ENCODE measurements around the gene EPS8L2.

The EPS8L2 gene

DNA sequence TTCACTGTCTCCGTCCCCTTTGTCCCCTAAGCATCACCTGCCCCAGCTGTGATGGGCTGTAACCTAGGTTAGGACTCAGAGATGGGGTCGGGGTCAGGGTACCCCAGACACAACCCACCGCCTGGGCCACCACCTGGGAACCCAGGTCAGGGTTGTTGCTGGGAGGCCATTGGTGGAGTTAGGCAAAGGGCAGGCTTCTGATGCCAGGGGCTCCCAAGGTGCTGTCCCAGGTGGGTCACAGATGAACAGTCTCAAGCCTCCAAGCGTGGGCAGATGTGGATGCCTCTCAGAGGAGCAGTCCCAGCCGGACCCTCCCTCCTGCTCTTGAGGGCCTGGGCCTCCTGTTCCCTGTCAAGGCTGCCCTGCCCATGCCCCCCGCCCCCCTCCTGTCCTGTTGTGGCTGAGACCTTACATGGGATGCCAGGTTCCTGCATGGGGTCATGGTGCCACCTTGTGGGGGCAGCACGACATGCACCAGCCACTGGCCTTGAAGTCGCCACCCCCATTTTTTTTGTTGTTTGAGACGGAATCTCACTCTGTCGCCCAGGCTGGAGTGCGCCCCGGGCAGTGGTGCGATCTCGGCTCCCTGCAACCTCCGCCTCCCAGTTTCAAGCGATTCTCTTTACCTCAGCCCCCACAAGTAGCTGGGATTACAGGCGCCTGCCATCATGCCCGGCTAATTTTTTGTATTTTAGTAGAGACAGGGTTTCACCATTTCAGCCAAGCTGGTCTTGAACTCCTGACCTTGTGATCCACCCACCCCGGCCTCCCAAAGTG, 59.2 kb downstream of the EPS8L2 start (continued):
- TF ChIP-seq REPIN1 (tag by site-specific recombination; IDR thresholded peaks at IDR 0.05; ENCODE audit: low read depth): no peak
- no peak for TF ChIP-seq ZNF391 (tag by site-specific recombination; IDR thresholded peaks at IDR 0.05; ENCODE audit: borderline replicate concordance, low read depth)
- TF ChIP-seq ZFP37 (tag by site-specific recombination; IDR thresholded peaks at IDR 0.05): peak; percentile 18; the same call in 1 of the 2 replicates
- TF ChIP-seq ZNF184 (tag by site-specific recombination; IDR thresholded peaks at IDR 0.05): no peak
- TF ChIP-seq ZBTB7A (tag by site-specific recombination; IDR thresholded peaks at IDR 0.05; ENCODE audit: low read depth): no peak
- TF ChIP-seq ZNF621 (tag by site-specific recombination; IDR thresholded peaks at IDR 0.05): no peak
- TF ChIP-seq ZNF777 (tag by site-specific recombination; IDR thresholded peaks at IDR 0.05; ENCODE audit: borderline replicate concordance): no peak
- no peak for TF ChIP-seq BCL11A (tag by site-specific recombination; IDR thresholded peaks at IDR 0.05; ENCODE audit: low read depth)
- no peak for TF ChIP-seq TRIM28 (IDR thresholded peaks at IDR 0.05; ENCODE audit: borderline replicate concordance, low read length)
- TF ChIP-seq WT1 (tag by site-specific recombination; IDR thresholded peaks at IDR 0.05): no peak
- TF ChIP-seq, protein P1, sequence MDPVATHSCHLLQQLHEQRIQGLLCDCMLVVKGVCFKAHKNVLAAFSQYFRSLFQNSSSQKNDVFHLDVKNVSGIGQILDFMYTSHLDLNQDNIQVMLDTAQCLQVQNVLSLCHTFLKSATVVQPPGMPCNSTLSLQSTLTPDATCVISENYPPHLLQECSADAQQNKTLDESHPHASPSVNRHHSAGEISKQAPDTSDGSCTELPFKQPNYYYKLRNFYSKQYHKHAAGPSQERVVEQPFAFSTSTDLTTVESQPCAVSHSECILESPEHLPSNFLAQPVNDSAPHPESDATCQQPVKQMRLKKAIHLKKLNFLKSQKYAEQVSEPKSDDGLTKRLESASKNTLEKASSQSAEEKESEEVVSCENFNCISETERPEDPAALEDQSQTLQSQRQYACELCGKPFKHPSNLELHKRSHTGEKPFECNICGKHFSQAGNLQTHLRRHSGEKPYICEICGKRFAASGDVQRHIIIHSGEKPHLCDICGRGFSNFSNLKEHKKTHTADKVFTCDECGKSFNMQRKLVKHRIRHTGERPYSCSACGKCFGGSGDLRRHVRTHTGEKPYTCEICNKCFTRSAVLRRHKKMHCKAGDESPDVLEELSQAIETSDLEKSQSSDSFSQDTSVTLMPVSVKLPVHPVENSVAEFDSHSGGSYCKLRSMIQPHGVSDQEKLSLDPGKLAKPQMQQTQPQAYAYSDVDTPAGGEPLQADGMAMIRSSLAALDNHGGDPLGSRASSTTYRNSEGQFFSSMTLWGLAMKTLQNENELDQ (tag by site-specific recombination; IDR thresholded peaks at IDR 0.05; ENCODE audit: low read depth): no peak
- TF ChIP-seq MEIS1 (CRISPR knock-in tag; IDR thresholded peaks at IDR 0.05; ENCODE audit: borderline replicate concordance): no peak
- no peak for TF ChIP-seq ZNF548 (tag by site-specific recombination; IDR thresholded peaks at IDR 0.05)
- TF ChIP-seq ZNF221 (tag by site-specific recombination; IDR thresholded peaks at IDR 0.05; ENCODE audit: borderline replicate concordance): no peak
- TF ChIP-seq, protein P2, sequence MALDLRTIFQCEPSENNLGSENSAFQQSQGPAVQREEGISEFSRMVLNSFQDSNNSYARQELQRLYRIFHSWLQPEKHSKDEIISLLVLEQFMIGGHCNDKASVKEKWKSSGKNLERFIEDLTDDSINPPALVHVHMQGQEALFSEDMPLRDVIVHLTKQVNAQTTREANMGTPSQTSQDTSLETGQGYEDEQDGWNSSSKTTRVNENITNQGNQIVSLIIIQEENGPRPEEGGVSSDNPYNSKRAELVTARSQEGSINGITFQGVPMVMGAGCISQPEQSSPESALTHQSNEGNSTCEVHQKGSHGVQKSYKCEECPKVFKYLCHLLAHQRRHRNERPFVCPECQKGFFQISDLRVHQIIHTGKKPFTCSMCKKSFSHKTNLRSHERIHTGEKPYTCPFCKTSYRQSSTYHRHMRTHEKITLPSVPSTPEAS (tag by site-specific recombination; IDR thresholded peaks at IDR 0.05): no peak
- no peak for TF ChIP-seq ZNF530 (tag by site-specific recombination; IDR thresholded peaks at IDR 0.05; ENCODE audit: low read depth)
- TF ChIP-seq SALL2 (tag by site-specific recombination; IDR thresholded peaks at IDR 0.05; ENCODE audit: borderline replicate concordance): no peak
- no peak for TF ChIP-seq YY2 (tag by site-specific recombination; IDR thresholded peaks at IDR 0.05)
- TF ChIP-seq ZNF335 (tag by site-specific recombination; conservative IDR thresholded peaks at IDR 0.05): no peak
- TF ChIP-seq ZNF292 (tag by site-specific recombination; IDR thresholded peaks at IDR 0.05; ENCODE audit: borderline replicate concordance, low read depth): no peak
- no peak for TF ChIP-seq ZNF324 (tag by site-specific recombination; IDR thresholded peaks at IDR 0.05)
- TF ChIP-seq ZNF132 (tag by site-specific recombination; IDR thresholded peaks at IDR 0.05; ENCODE audit: borderline replicate concordance): no peak
- TF ChIP-seq ZNF202 (tag by site-specific recombination; IDR thresholded peaks at IDR 0.05; ENCODE audit: borderline replicate concordance): no peak
- TF ChIP-seq, protein P3, sequence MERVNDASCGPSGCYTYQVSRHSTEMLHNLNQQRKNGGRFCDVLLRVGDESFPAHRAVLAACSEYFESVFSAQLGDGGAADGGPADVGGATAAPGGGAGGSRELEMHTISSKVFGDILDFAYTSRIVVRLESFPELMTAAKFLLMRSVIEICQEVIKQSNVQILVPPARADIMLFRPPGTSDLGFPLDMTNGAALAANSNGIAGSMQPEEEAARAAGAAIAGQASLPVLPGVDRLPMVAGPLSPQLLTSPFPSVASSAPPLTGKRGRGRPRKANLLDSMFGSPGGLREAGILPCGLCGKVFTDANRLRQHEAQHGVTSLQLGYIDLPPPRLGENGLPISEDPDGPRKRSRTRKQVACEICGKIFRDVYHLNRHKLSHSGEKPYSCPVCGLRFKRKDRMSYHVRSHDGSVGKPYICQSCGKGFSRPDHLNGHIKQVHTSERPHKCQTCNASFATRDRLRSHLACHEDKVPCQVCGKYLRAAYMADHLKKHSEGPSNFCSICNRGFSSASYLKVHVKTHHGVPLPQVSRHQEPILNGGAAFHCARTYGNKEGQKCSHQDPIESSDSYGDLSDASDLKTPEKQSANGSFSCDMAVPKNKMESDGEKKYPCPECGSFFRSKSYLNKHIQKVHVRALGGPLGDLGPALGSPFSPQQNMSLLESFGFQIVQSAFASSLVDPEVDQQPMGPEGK (tag by site-specific recombination; IDR thresholded peaks at IDR 0.05): peak; percentile 20; the same call in 1 of the 2 replicates
- no peak for TF ChIP-seq ZNF157 (tag by site-specific recombination; IDR thresholded peaks at IDR 0.05)
- TF ChIP-seq ZNF112 (tag by site-specific recombination; IDR thresholded peaks at IDR 0.05): no peak
- TF ChIP-seq ZNF629 (tag by site-specific recombination; IDR thresholded peaks at IDR 0.05): no peak
- no peak for TF ChIP-seq ZNF2 (tag by site-specific recombination; IDR thresholded peaks at IDR 0.05)
- TF ChIP-seq, protein P4, sequence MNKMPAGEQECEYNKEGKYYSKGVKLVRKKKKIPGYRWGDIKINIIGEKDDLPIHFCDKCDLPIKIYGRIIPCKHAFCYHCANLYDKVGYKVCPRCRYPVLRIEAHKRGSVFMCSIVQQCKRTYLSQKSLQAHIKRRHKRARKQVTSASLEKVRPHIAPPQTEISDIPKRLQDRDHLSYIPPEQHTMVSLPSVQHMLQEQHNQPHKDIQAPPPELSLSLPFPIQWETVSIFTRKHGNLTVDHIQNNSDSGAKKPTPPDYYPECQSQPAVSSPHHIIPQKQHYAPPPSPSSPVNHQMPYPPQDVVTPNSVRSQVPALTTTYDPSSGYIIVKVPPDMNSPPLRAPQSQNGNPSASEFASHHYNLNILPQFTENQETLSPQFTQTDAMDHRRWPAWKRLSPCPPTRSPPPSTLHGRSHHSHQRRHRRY (tag by site-specific recombination; IDR thresholded peaks at IDR 0.05): no peak
- no peak for TF ChIP-seq ZNF658 (tag by site-specific recombination; IDR thresholded peaks at IDR 0.05)
- TF ChIP-seq ZNF19 (tag by site-specific recombination; IDR thresholded peaks at IDR 0.05; ENCODE audit: low read depth): no peak
- TF ChIP-seq, protein P5, sequence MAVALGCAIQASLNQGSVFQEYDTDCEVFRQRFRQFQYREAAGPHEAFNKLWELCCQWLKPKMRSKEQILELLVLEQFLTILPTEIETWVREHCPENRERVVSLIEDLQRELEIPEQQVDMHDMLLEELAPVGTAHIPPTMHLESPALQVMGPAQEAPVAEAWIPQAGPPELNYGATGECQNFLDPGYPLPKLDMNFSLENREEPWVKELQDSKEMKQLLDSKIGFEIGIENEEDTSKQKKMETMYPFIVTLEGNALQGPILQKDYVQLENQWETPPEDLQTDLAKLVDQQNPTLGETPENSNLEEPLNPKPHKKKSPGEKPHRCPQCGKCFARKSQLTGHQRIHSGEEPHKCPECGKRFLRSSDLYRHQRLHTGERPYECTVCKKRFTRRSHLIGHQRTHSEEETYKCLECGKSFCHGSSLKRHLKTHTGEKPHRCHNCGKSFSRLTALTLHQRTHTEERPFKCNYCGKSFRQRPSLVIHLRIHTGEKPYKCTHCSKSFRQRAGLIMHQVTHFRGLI (tag by site-specific recombination; IDR thresholded peaks at IDR 0.05): no peak
- no peak for TF ChIP-seq ZNF302 (tag by site-specific recombination; IDR thresholded peaks at IDR 0.05; ENCODE audit: low read depth)
